ENCODE measurements around the gene CCSER1. TPM values are rescaled to one million over a fixed set of nuclear protein-coding genes. Genes with fewer than 3 reads are reported as not detected.

CCSER1 gene
- polyA plus RNA-seq, 3 donors = 0.09 to 0.75 (median 0.13) TPM

DNA sequence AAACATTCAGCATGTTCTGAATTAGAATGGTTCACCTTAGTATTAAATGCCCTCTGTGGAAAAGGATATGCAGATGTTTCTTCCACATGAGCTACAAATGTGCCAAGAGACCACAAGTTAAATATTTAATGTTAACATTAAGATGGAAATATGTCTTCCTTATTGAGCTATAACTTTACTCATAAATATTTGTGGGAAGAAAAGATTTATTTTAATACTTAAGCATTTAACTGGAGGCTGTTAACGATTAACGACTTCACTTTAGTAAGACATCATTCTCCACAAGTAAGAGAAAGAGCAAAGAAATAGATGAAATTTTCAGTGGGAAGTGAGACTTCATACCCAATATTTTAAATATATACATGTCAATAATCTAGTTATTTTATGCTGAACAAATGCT is 1130.5 kb downstream of the CCSER1 start:
- Mint-ChIP-seq H3K4me1 (no peaks in the 10 kb centered on the region), H3K27me3 (ENCODE audit: low read depth in 3 of 3) (no peaks in the 10 kb centered on the region), H3K36me3 (no peaks in the 10 kb centered on the region), H3K9me3 (peaks cover 0 to 9% (median 4%) of the 10 kb centered on the region in 7 donors), H3K4me3 (no peak overlapping the region), H3K27ac (no peak overlapping the region)
- H3K9me3 ChIP-seq (replicated peaks in 1 of 2; ENCODE audit: control insufficient read depth in 1 of 2, insufficient read depth in 1 of 2, low read length in 2 of 2) = peaks cover 0 to 7% of the 10 kb centered on the region in 2 donors
- DNase-seq = no peak
- H3K4me3 ChIP-seq (replicated peaks in 1 of 3; ENCODE audit: low read depth in 2 of 3, low read length in 3 of 3) = no peak overlapping the region
- no peak overlapping the region for H3K4me2 ChIP-seq (replicated peaks; ENCODE audit: extremely low read depth, low read length, poor library complexity, severe bottlenecking)
- no peaks in the 10 kb centered on the region for H3K79me2 ChIP-seq (ENCODE audit: insufficient read depth, low read length)
- TF ChIP-seq, protein P1, sequence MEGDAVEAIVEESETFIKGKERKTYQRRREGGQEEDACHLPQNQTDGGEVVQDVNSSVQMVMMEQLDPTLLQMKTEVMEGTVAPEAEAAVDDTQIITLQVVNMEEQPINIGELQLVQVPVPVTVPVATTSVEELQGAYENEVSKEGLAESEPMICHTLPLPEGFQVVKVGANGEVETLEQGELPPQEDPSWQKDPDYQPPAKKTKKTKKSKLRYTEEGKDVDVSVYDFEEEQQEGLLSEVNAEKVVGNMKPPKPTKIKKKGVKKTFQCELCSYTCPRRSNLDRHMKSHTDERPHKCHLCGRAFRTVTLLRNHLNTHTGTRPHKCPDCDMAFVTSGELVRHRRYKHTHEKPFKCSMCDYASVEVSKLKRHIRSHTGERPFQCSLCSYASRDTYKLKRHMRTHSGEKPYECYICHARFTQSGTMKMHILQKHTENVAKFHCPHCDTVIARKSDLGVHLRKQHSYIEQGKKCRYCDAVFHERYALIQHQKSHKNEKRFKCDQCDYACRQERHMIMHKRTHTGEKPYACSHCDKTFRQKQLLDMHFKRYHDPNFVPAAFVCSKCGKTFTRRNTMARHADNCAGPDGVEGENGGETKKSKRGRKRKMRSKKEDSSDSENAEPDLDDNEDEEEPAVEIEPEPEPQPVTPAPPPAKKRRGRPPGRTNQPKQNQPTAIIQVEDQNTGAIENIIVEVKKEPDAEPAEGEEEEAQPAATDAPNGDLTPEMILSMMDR (IDR thresholded peaks at IDR 0.05) = no peak
- H4K20me1 ChIP-seq (ENCODE audit: insufficient read depth, low read length) = no peaks in the 10 kb centered on the region
- no peak overlapping the region for H3K27ac ChIP-seq (ENCODE audit: low read depth in 1 of 2, low read length in 2 of 2)
- H3K36me3 ChIP-seq (replicated peaks in 1 of 2; ENCODE audit: control insufficient read depth in 1 of 2, insufficient read depth in 2 of 2, low read length in 2 of 2) = no peaks in the 10 kb centered on the region
- no peaks in the 10 kb centered on the region for H3K27me3 ChIP-seq (ENCODE audit: control insufficient read depth in 2 of 2, insufficient read depth in 2 of 2, low read length in 2 of 2)
- intact Hi-C loops (cut with micrococcal nuclease) = no loop called here
- no peak overlapping the region for H3K9ac ChIP-seq (ENCODE audit: insufficient read depth, low read length, poor library complexity, severe bottlenecking)
- no peak overlapping the region for H2AFZ ChIP-seq (ENCODE audit: insufficient read depth, low read depth, low read length, poor library complexity, severe bottlenecking)
- H3K4me1 ChIP-seq (ENCODE audit: control insufficient read depth in 1 of 2, insufficient read depth in 2 of 2, low read length in 2 of 2) = no peaks in the 10 kb centered on the region
- WGBS (ENCODE audit: insufficient coverage) = no CpG with 5 or more reads among the region's 2 CpGs

DNA sequence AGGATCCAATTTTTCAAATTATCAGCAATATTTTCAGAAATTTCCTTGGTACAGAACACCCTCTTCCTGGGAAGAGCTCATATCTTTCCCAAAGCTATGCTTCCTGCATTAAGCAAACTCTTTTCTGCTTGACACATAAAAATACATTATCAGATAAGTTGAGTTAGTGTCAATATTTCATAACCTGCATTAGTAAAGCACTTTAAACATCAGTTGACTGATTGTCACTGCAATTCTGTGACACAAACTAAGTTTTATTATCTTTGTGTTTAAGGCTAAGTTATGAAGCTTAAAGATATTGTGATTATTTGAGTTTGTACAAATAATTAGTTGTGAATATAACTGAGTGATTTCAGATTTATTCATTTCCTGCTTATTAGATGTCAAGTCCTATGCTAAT is 1131.1 kb downstream of the CCSER1 start:
- Mint-ChIP-seq H3K27ac (no peak overlapping the region), H3K27me3 (ENCODE audit: low read depth in 3 of 3) (no peaks in the 10 kb centered on the region), H3K9me3 (peaks cover 0 to 9% (median 4%) of the 10 kb centered on the region in 7 donors), H3K36me3 (no peaks in the 10 kb centered on the region), H3K4me3 (no peak overlapping the region), H3K4me1 (no peaks in the 10 kb centered on the region)
- Histone ChIP-seq H3K36me3 (replicated peaks in 1 of 2; ENCODE audit: control insufficient read depth in 1 of 2, insufficient read depth in 2 of 2, low read length in 2 of 2) (no peaks in the 10 kb centered on the region), H3K79me2 (ENCODE audit: insufficient read depth, low read length) (no peaks in the 10 kb centered on the region), H3K27me3 (ENCODE audit: control insufficient read depth in 2 of 2, insufficient read depth in 2 of 2, low read length in 2 of 2) (no peaks in the 10 kb centered on the region), H3K9me3 (replicated peaks in 1 of 2; ENCODE audit: control insufficient read depth in 1 of 2, insufficient read depth in 1 of 2, low read length in 2 of 2) (peaks cover 0 to 7% of the 10 kb centered on the region in 2 donors), H3K9ac (ENCODE audit: insufficient read depth, low read length, poor library complexity, severe bottlenecking) (no peak overlapping the region), H3K4me2 (replicated peaks; ENCODE audit: extremely low read depth, low read length, poor library complexity, severe bottlenecking) (no peak overlapping the region), H3K4me3 (replicated peaks in 1 of 3; ENCODE audit: low read depth in 2 of 3, low read length in 3 of 3) (no peak overlapping the region), H2AFZ (ENCODE audit: insufficient read depth, low read depth, low read length, poor library complexity, severe bottlenecking) (no peak overlapping the region), H3K27ac (ENCODE audit: low read depth in 1 of 2, low read length in 2 of 2) (no peak overlapping the region), H4K20me1 (ENCODE audit: insufficient read depth, low read length) (no peaks in the 10 kb centered on the region), H3K4me1 (ENCODE audit: control insufficient read depth in 1 of 2, insufficient read depth in 2 of 2, low read length in 2 of 2) (no peaks in the 10 kb centered on the region)
- intact Hi-C loops (cut with micrococcal nuclease) = no loop called here
- DNase-seq = no peak
- TF ChIP-seq, protein P1 (IDR thresholded peaks at IDR 0.05) = no peak

Data from CD14-positive monocyte (primary cell).